GM18499 (cell line): ENCODE data around the gene XKRX.

ENCODE experiments used
- ATAC-seq: cut with Tn5 transposase; IDR thresholded peaks from one replicate; pipeline ENCODE4 v1.9.1; 2021; ENCODE audit warnings: moderate number of reproducible peaks; ENCODE audit not compliant: insufficient read depth, unreplicated experiment

XKRX gene

GRCh38 chrX:100904433-100904832 is 24.3 kb downstream of the XKRX start:
- no peak for ATAC-seq

- no peak for ATAC-seq
These were observed 33.2 kb downstream of the XKRX start for GRCh38 chrX:100895365-100896075.

DNA sequence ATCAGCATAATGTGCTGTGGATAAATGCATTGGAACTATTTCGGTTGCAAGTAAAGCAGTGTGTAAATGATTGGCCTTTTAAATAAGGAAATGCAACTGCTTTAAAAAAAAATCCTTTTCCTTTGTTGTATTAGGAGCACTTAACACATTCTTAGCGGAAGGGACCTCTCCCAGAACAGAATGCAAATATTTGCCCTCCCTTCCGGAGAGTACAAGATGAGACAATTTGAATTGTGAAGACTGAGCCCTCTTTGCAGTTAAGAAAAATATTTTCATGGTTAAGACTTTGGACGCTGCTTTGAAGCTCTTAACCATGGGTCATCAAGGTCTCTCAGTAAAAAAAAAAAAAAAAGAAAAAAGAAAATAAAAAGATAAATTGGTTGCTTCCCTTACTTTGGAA is 45.1 kb downstream of the XKRX start:
- ATAC-seq, result no peak

DNA sequence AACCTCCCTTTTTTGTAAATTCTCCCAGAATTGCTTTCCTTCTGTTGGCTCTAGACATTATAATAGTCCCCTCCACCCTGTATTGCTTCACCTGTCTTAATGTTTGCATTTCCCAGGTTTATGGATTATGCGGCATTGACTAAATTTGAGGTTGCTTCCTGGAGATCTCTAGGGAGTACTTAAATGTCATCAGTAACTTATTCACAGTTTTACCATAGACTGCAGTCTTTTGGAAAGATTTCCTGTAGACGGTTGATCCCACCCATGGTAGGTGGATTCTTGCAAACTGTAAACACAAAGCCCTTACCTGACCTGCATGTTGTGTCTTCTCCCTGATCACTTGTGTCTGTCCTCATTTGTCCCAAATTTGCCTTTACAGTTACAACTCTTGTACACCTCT is 48.3 kb downstream of the XKRX start:
- ATAC-seq, result no peak

GRCh38 chrX:100874325-100874724 is 54.4 kb downstream of the XKRX start, which contains the start of gene NOX1:
TSS of gene NOX1 (minus strand) at chrX:100874359. CDS start at chrX:100874139, 220 bp downstream.
- ATAC-seq, result no peak

GRCh38 chrX:100871594-100872560 is 56.8 kb downstream of the XKRX start:
- no peak for ATAC-seq

DNA sequence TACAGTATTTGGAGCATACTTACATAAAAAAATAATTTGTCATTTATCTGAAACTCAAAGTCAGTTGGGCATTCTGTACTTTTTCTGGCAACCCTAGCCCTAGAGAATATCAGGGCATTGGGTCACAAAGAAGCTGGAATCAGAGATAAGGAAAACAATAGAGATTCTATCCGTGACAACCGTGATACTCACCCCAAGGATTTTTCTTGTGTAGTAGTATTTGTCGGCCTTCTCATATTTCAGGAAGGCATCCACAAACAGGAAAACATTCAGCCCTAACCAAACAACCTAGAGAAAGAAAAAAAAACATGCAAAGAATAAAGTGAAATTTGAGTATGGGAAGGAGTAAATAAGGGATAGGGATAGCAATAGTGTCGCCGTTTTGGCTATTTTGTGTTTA is 58.2 kb downstream of the XKRX start:
- no peak for ATAC-seq

GRCh38 chrX:100868273-100868672 is 60.4 kb downstream of the XKRX start:
- no peak for ATAC-seq

DNA sequence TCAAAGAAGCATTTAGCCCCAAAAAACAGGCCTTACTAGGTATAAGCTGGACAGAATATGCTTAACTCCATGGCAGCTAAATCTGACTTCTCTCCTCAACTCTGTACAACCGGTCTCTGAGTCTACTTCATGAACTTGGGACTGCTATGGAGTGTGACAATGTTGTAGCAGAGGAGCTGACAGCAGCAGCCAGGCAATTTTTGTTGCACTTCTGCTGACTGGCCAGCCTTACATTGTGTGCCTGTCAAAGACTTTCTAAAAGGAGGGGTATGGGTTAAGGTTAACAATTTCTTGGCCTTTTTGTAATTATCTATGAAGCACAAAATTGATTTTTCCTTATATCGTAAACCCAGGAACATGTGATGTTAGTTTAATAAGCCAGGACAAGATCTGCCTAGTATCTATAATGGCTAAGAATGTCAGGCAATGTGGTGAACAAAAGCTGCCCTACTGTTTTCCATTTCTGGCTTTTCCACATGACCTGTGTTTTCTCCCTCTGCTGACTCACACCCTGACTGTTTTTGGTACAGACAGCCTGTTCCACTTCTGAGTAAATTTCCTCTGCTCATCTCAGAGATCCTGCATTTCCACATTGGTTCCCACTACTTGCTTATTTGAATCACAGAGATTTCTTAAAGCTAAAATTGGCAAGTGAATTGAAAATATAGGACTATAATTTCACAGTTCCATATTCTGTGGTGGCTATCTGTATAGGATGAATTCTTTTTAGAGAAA is 63.9 kb downstream of the XKRX start:
- ATAC-seq, result no peak
